Activated T-cell treated with anti-CD3 and anti-CD28 coated beads for 48 hours (primary cell): ENCODE data around the gene DNMT3A.

Experiments used
- DNase-seq: peaks from one replicate; pipeline ENCODE4 v3.0.0-alpha.2; 2020; ENCODE audit warnings: low read depth

Gene DNMT3A

DNA sequence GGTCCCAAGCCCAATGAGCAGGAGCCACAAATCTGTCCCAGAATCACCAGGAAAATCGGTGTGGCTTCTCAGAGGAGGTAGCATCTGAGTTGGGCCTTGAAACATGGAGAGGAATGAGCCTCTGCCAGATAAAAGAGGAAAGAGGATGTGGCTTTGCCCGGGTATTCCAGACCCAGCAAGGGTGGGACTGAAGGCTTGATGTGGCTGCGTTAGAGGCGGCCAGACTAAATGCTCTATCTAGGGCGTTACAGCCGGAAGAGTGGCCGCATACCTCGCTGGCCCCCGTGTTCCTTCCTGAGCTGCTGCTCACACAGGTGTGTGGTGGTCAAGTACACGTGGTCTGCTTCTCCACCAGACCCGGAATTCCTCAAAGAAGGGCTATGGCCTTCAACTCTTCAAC, 139.4 kb downstream of the DNMT3A start:
- DNase-seq = no peak

DNA sequence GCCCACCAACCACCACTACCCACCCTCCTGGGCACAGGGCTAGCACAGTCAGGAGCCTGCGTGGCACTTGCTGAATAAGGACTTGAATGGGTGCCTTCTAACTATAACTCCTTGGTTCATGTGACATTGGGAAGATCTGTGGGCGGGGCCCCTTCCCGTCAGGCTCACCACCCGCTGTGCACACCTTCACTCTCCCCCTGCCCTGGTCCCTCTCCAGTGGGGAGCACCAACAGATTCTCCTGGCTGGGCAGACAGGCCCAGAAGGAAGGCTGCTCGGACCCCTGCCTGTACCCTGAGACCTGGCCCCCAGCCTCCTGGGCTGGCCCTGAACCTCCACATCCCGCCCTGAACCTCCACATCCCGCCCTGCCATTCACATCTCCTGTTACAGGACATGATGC, 139.9 kb downstream of the DNMT3A start:
- DNase-seq = no peak

DNA sequence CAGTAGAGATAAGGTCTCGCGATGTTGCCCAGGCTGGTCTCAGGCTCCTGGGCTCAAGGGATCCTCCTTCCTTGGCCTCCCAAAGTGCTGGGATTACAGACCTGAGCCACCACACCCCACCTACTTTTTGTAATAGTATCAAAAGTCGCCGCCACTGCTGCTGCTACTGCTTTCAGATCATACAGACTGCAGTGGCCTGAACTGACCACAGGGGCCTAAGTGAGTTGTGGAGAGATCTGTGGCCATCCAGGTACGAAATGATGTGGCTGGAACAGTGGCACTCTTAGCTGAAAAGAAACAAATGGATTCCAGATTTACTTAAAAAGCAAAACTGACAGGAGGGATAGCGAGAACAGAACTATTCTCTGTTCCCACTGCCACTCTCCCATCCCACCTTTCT, 140.5 kb downstream of the DNMT3A start:
- no peak for DNase-seq

GRCh38 chr2:25198576-25198975, 143.1 kb downstream of the DNMT3A start:
- DNase-seq = no peak

DNA sequence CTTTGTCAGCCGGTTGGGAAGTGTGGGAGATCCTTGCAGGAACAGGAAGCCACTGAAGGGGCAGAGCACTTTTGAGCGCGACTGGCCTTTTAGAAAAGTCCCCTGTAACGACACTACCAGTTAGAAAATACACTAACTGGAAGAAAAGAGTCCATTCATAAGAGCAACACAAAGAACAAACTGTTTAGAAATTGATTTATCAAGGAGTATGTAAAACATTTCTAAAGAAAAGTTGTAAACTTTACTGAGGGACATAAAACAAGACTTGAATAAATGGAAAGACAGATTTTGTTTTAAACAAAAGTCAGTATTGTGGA, 143.6 kb downstream of the DNMT3A start:
- DNase-seq = no peak

DNA sequence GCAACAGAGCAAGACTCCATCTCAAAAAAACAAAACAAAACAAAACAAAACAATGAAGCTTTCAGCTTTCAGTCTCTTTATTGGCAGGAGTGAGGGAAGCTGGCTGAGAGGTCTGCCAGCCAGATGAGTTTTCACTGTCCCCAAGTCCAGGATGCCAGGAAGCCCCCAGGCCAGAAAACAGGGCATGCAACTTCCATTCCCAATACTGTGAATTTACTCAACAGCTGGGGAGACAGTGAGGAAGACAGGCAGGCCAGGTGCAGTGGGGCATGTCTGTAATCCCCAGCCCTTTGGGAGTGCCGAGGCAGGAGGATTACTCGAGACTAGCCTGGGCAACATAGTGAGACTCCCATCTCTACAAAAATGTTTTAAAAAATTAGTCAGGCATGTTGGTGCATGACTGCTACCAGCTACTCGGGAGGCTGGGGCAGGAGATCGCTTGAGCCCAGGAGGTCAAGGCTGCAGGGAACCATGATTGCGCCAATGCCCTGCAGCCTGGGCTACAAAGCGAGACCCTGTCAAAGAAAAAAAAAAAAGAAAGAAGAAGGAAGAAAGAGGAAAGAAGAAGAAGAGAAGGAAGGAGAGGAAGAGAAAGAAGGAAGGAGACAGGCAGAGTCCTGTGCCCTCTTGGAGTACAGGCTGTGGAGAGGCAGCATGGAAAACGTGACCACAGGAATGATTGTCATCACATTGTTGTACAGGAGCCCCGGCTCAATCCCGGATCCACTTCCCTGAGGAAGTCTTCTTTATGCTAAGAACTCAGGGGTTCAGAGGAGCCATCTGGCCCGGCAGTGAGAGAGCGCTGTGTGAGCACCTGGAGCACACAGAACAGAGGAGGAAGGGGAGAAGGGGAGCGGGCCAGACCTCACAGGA, 144.2 kb downstream of the DNMT3A start:
- DNase-seq = no peak

DNA sequence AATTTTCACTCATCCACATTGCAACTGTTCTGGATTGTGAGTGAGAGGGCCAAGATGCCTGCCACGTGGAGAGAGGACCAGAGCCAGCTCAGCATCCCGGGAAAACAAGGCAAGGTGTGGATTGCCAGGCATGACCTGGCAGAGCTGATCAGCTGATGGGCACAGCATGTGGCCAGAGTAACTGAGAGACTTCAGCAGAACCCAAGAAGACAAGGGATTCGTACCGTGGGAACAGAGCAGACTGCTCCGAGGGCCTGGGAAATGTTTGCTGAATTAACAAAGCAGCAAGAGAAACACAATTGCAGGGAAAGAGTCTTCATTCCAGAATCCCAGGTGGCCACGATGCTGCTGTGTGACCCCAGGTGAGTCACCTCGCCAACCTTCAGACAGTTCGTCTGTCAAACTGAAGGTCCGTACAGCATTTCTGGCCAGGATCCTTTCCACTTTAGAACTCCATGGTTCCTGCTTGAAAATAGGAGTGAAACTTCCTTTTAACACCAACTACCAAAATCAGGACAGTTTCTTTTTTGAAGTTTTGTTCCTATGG, 147.1 kb downstream of the DNMT3A start:
- no peak for DNase-seq

GRCh38 chr2:25190536-25190935, 151.2 kb downstream of the DNMT3A start:
- DNase-seq = no peak

DNA sequence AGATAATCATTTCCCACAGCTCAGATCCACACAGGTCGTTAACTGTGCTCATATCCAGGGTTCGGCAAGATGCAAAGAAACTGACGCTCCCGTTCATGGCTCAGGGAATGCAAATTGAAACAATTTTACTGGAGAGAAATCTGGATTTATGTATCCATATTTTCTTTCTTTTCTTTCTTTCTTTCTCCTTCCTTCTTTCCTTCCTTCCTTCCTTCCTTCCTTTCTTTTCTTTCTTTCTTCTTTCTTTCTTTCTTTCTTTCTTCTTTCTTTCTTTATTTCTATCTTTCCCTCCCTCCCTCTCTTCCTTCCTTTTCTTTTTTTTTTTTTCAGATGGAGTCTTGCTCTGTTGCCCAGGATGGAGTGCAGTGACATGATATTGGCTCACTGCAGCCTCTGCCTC, 153.3 kb downstream of the DNMT3A start:
- no peak for DNase-seq

DNA sequence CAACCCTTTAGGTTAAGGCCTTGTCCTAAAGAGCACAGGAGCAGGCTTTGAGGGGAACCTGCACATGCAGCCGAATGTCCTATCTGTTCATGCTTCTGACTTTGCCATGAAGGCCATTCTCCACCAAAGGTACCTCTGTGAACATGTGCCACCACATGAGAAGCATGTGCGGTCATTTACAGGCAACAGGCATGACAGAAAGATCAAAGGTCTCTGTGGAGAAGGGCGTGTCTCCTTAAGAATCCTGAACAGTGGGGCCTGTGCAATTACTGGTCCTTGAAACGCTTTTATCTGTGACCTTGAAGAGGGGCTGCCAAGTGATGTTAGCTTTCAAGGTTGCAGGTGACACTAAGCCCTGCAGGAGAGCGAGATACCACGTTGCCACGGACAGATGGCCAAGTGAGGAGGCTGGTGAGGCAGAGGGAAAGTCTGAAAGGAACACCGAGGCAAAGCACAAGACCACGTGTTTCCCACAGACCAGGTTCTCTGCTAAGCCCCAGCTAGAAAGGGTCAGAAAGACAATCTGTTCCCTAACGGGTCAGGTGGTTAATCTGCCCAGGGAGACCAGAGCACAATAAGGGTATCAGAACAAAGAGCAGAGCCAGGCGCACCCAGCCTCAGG, 153.9 kb downstream of the DNMT3A start:
- no peak for DNase-seq

GRCh38 chr2:25184254-25184653, 157.5 kb downstream of the DNMT3A start:
- DNase-seq = no peak

GRCh38 chr2:25178976-25179375, 162.7 kb downstream of the DNMT3A start:
- DNase-seq = no peak
